Measurements from ENCODE around the gene GABRG3. TPM values are rescaled to one million over a fixed set of nuclear protein-coding genes. Genes with fewer than 3 reads are reported as not detected.

The GABRG3 gene
- total RNA-seq, 1 donor from 2014 or later: 2.6 TPM

DNA sequence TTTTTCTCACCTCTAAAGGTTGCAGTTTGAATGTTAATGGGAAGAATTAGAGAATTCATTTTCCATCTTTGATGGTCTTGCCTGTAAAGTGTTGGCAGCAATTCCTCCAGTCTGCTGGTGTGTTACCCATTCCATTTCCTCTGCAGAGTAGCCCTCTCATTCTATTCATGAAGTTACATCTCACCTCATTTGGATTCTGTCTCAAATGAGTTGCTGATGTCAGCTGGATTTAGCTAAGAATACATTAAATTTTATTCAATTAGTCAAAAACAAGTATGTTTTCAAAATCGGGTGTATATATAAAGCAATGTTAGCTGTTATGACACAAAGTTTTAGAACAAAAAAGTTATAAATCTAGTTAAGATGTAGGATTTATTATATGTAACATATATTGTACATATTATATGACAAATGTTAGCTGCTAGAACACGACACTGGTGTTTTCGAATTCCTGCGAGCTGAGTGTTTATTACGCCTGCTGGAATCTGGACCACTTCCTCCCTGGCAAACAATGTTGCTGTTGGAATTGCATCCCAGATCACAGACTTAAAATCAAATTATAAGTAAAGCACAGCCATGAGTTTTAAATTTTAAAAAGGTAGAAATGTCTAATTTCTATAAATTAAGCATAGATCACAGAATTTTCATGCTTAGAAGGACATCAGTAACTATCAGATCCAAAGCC is 611.9 kb downstream of the GABRG3 start:
- H3K4me1 Mint-ChIP-seq (ENCODE audit: unreplicated experiment): no peaks in the 10 kb centered on the region
- no peak overlapping the region for H3K27ac Mint-ChIP-seq
- H3K36me3 Mint-ChIP-seq: no peaks in the 10 kb centered on the region
- peaks cover 21% of the 10 kb centered on the region for H3K27me3 Mint-ChIP-seq
- no peak for DNase-seq (ENCODE audit: extremely low spot score, unreplicated experiment)
- H3K9me3 Mint-ChIP-seq: no peaks in the 10 kb centered on the region
- TF ChIP-seq, protein P1, sequence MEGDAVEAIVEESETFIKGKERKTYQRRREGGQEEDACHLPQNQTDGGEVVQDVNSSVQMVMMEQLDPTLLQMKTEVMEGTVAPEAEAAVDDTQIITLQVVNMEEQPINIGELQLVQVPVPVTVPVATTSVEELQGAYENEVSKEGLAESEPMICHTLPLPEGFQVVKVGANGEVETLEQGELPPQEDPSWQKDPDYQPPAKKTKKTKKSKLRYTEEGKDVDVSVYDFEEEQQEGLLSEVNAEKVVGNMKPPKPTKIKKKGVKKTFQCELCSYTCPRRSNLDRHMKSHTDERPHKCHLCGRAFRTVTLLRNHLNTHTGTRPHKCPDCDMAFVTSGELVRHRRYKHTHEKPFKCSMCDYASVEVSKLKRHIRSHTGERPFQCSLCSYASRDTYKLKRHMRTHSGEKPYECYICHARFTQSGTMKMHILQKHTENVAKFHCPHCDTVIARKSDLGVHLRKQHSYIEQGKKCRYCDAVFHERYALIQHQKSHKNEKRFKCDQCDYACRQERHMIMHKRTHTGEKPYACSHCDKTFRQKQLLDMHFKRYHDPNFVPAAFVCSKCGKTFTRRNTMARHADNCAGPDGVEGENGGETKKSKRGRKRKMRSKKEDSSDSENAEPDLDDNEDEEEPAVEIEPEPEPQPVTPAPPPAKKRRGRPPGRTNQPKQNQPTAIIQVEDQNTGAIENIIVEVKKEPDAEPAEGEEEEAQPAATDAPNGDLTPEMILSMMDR (conservative IDR thresholded peaks at IDR 0.05): no peak
- H3K4me3 Mint-ChIP-seq: no peak overlapping the region

DNA sequence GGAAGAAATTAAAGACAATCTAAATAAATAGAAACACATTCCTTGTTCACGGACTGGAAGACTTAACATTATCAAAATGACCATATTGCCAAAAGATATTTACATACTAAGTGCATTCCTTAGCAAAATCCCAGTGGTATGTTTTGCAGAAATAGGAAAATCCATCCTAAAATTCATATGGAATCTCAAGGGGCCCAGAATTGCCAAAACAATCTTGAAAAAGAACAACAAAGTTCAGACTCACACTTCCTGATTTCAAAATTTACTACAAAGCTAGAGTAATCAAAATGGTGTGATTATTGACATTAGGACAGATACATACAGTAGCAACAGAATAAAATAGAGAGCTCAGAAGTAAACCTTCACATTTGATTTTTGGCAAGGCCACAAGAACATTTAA is 612.7 kb downstream of the GABRG3 start:
- H3K27me3 Mint-ChIP-seq: peaks cover 24% of the 10 kb centered on the region
- H3K4me3 Mint-ChIP-seq: no peak overlapping the region
- DNase-seq (ENCODE audit: extremely low spot score, unreplicated experiment): no peak
- no peaks in the 10 kb centered on the region for H3K36me3 Mint-ChIP-seq
- TF ChIP-seq, protein P1 (conservative IDR thresholded peaks at IDR 0.05): no peak
- H3K9me3 Mint-ChIP-seq: no peaks in the 10 kb centered on the region
- H3K4me1 Mint-ChIP-seq (ENCODE audit: unreplicated experiment): no peaks in the 10 kb centered on the region
- no peak overlapping the region for H3K27ac Mint-ChIP-seq

DNA sequence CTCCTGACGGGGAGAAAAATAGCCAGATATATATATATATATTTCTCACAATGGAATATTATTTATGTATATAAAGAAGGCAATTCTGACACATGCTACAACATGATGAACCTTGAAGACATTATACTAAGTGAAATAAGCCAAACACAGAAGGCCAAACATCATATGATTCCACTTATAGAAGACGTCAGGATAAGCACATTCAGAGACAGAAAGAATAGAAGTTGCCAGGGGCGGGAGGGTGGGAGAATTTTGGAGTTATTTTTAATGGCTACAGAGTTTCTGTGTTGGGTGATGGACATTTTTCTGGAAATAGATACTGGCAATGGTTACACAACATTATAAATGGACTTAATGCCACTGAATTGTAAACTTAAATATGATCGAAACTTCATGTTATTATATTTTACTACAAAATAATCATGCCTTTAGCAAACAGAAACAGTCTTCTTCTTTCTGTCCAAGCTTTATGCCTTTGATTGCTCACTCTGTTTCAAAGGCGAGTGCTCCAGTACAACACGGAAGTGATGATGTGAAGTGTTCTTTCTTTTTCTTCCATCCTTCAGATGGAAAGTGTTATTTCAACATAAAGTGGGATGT is 614.2 kb downstream of the GABRG3 start:
- H3K27me3 Mint-ChIP-seq: peaks cover 35% of the 10 kb centered on the region
- TF ChIP-seq, protein P1 (conservative IDR thresholded peaks at IDR 0.05): no peak
- no peak overlapping the region for H3K4me3 Mint-ChIP-seq
- H3K36me3 Mint-ChIP-seq: no peaks in the 10 kb centered on the region
- no peak overlapping the region for H3K27ac Mint-ChIP-seq
- no peak for DNase-seq (ENCODE audit: extremely low spot score, unreplicated experiment)
- no peaks in the 10 kb centered on the region for H3K9me3 Mint-ChIP-seq
- H3K4me1 Mint-ChIP-seq (ENCODE audit: unreplicated experiment): no peaks in the 10 kb centered on the region

DNA sequence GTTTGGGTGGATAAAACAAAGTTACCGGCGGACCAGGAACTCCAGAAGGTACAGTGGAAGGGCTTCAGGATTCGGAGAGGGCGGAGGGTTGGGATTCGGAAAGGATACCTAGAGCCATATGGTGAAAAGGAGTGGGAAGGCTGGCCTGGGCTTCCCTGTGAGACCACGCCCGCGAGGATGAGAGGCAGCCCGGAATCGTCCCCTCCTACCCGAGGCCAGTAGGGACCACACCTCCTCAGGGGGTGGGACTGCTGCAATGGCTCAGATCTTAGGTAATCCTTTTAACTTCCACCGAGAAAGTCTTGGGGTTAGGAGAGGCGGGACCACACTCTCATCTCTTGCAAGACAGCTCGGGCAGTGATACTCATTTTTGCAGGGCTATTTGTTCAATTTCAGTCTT is 616.8 kb downstream of the GABRG3 start:
- Mint-ChIP-seq H3K4me1 (ENCODE audit: unreplicated experiment) (no peaks in the 10 kb centered on the region), H3K4me3 (no peak overlapping the region), H3K27ac (no peak overlapping the region), H3K9me3 (no peaks in the 10 kb centered on the region), H3K36me3 (no peaks in the 10 kb centered on the region), H3K27me3 (peaks cover 41% of the 10 kb centered on the region)
- TF ChIP-seq, protein P1 (conservative IDR thresholded peaks at IDR 0.05): no peak
- no peak for DNase-seq (ENCODE audit: extremely low spot score, unreplicated experiment)

DNA sequence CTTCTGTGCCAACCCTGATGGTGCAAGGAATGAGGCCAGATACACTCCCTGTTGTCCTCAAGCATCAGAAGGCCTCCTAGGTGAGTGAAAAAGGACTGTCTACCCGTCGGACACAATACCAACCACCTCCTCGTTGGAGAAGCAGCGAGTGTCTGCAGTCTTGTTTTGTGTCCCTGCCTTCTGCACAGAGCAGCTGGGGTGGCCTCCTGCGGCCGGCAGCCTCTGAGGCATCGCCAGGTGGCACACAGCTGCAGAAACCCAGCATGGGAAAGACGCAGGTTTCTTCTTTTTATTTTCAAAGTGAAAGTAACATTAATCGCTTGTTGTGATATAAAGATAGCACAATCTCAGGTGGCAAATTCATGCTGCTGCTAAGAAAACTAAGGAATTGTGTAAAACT is 618.3 kb downstream of the GABRG3 start:
- Mint-ChIP-seq H3K4me1 (ENCODE audit: unreplicated experiment) (no peaks in the 10 kb centered on the region), H3K27me3 (peaks cover 50% of the 10 kb centered on the region), H3K4me3 (no peak overlapping the region), H3K9me3 (no peaks in the 10 kb centered on the region), H3K27ac (no peak overlapping the region), H3K36me3 (no peaks in the 10 kb centered on the region)
- TF ChIP-seq, protein P1 (conservative IDR thresholded peaks at IDR 0.05): no peak
- DNase-seq (ENCODE audit: extremely low spot score, unreplicated experiment): no peak

All from type B pancreatic cell (in vitro differentiated cells).